GM12878 (cell line): ENCODE measurements around the gene TEX2. TPM values are rescaled to one million over a fixed set of nuclear protein-coding genes. Genes with fewer than 3 reads are reported as not detected.

ENCODE experiments used
- ATAC-seq: fragments of 200-7000 bp; cut with Tn5 transposase; 3 replicates; pipeline ENCODE4 v1.9.1; 2020; ENCODE audit warnings: mild to moderate bottlenecking, moderate library complexity
- BruUV-seq: library from RNA; stranded (reverse); fragments of 400-500 nt; replicated peaks from 2 replicates; lab custom pipeline; 2021; lab: Mats Ljungman, UMichigan
- CTCF ChIA-PET: fragments of 300-600 bp; sonication (Branson Sonifier 250); formaldehyde crosslinking; extraction: SDS; loops from one replicate; lab custom pipeline; 2021; ENCODE audit warnings: inconsistent platforms; lab: Yijun Ruan, JAX
- POLR2A ChIA-PET: fragments of 350-600 bp; formaldehyde crosslinking; extraction: SDS; loops from one replicate; lab custom pipeline; 2021; ENCODE audit warnings: inconsistent platforms; lab: Charles Lee
- RAD21 ChIA-PET: fragments of 300-600 bp; sonication (Branson Sonifier 250); formaldehyde crosslinking; loops from one replicate; lab custom pipeline; 2023; ENCODE audit warnings: antibody characterized with exemption; ENCODE audit not compliant: unreplicated experiment; lab: Charles Lee
- SMC1A ChIA-PET: fragments of 300-600 bp; sonication (Branson Sonifier 250); formaldehyde crosslinking; loops from one replicate; lab custom pipeline; 2023; ENCODE audit not compliant: unreplicated experiment, uncharacterized antibody; lab: Charles Lee
- DNase-seq: peaks from one replicate; pipeline ENCODE4 v3.0.0-alpha.2; 2011; ENCODE audit warnings: low read depth, low spot score
- FAIRE-seq: peaks from 3 replicates; lab custom pipeline; 2011; peaks lifted over from hg19 to GRCh38; lab: Jason Lieb, UNC
- H2AFZ ChIP-seq: 2 replicates; pipeline ENCODE4 v1.6.0; 2011; ENCODE audit warnings: low read depth, low read length, control low read depth; ENCODE audit not compliant: control insufficient read depth
- H3K27ac ChIP-seq: 2 replicates; pipeline ENCODE4 v1.5.1; 2011; ENCODE audit warnings: control low read depth; ENCODE audit not compliant: control insufficient read depth, insufficient read depth
- H3K27me3 ChIP-seq, 2 experiments: replicated peaks in 1 of 2; 2 replicates each; pipeline versions ENCODE4 v1.6.0 to v1.6.1; 2011; ENCODE audit warnings: low read length in 1 of 2; ENCODE audit not compliant: control insufficient read depth in 2 of 2, insufficient read depth in 2 of 2
- H3K36me3 ChIP-seq, 2 experiments: 2 replicates each; pipeline ENCODE4 v1.5.1; 2011; ENCODE audit warnings: low read length in 1 of 2; ENCODE audit not compliant: control insufficient read depth in 2 of 2, insufficient read depth in 2 of 2
- H3K4me1 ChIP-seq: 2 replicates; pipeline ENCODE4 v1.6.1; 2011; ENCODE audit warnings: mild to moderate bottlenecking, low read length, moderate library complexity, mixed read lengths; ENCODE audit not compliant: control insufficient read depth, insufficient read depth
- H3K4me2 ChIP-seq: 2 replicates; pipeline ENCODE4 v1.6.0; 2011; ENCODE audit warnings: control low read depth; ENCODE audit not compliant: control insufficient read depth, insufficient read depth
- H3K4me3 ChIP-seq: fragments of 200-600 bp; sonication (generic); 2 replicates; pipeline ENCODE4 v1.5.1; 2016
- H3K79me2 ChIP-seq: 2 replicates; pipeline ENCODE4 v1.6.0; 2011; ENCODE audit warnings: low read length; ENCODE audit not compliant: control insufficient read depth, insufficient read depth
- H3K9ac ChIP-seq: 2 replicates; pipeline ENCODE4 v1.8.0; 2011; ENCODE audit warnings: low read length, control low read depth, mixed read lengths; ENCODE audit not compliant: control insufficient read depth, insufficient read depth
- H3K9me3 ChIP-seq: replicated peaks from 3 replicates; pipeline ENCODE4 v1.5.1; 2011; ENCODE audit warnings: mild to moderate bottlenecking, low read length; ENCODE audit not compliant: control insufficient read depth, insufficient read depth
- H4K20me1 ChIP-seq: 2 replicates; pipeline ENCODE4 v1.6.0; 2011; ENCODE audit not compliant: control insufficient read depth, insufficient read depth
- ATF7 ChIP-seq: fragments of 450-650 bp; IDR thresholded peaks from 2 replicates; pipeline ENCODE4 v1.6.1; 2016; ENCODE audit warnings: low read depth, mild to moderate bottlenecking
- BCL11A ChIP-seq: IDR thresholded peaks from 2 replicates; pipeline ENCODE4 v1.6.1; 2011; ENCODE audit warnings: low read depth, low read length
- CBFB ChIP-seq: IDR thresholded peaks from 2 replicates; pipeline ENCODE4 v1.6.1; 2016; ENCODE audit warnings: antibody characterized with exemption, low read depth
- NFXL1 ChIP-seq: fragments of 450-650 bp; IDR thresholded peaks from 2 replicates; pipeline ENCODE4 v1.6.1; 2017; ENCODE audit warnings: antibody characterized with exemption, mild to moderate bottlenecking, borderline replicate concordance
- PAX8 ChIP-seq: fragments of 450-650 bp; IDR thresholded peaks from 2 replicates; pipeline ENCODE4 v1.6.1; 2017; ENCODE audit warnings: mild to moderate bottlenecking, moderate library complexity
- PML ChIP-seq: IDR thresholded peaks from 2 replicates; pipeline ENCODE4 v1.6.1; 2012; ENCODE audit warnings: low read length, inconsistent platforms
- TARDBP ChIP-seq: IDR thresholded peaks from 2 replicates; pipeline ENCODE4 v1.6.1; 2016; ENCODE audit warnings: borderline replicate concordance
- ZNF207 ChIP-seq: fragments of 450-650 bp; IDR thresholded peaks from 2 replicates; pipeline ENCODE4 v1.6.1; 2014; ENCODE audit warnings: antibody characterized with exemption, mild to moderate bottlenecking, borderline replicate concordance
- ZNF622 ChIP-seq: fragments of 450-650 bp; IDR thresholded peaks from 2 replicates; pipeline ENCODE4 v1.6.1; 2017; ENCODE audit warnings: mild to moderate bottlenecking, inconsistent platforms
- WGBS: methylation state at CpG from one replicate; pipeline ENCODE4 v1.1.6; 2016; ENCODE audit warnings: low lambda C conversion rate; ENCODE audit not compliant: insufficient replicate concordance, insufficient coverage; ENCODE audit errors: missing lambda C conversion rate; 5-methylcytosine and 5-hydroxymethylcytosine counted together
- in situ Hi-C: fragments of 300-500 bp; cut with MboI; formaldehyde crosslinking; loops from 9 replicates; pipeline ENCODE4 v1.14.3; 2018; ENCODE audit warnings: mixed read lengths
- intact Hi-C: fragments of 100-400 bp; cut with micrococcal nuclease; formaldehyde crosslinking; loops from one replicate; pipeline ENCODE4 v1.14.2; 2022; ENCODE audit not compliant: unreplicated experiment
- polyA plus RNA-seq, 11 experiments: library from polyadenylated mRNA; depleted of rRNA in 4 of 11; unstranded in 6 of 11; stranded (reverse) in 5 of 11; fragments of >200 nt; fragmentation: Nextera tagmentation in 4 of 11; fragmentation: Illumina TruSeq in 1 of 11; extraction: Ambion mirVana in 4 of 11; extraction: Trizol in 1 of 11; gene quantifications; 1 replicate in 1 of 11; 2 replicates in 10 of 11; pipeline versions ENCODE4 v1.2.1 to v1.2.3, GENCODE V29; 2011 to 2016; ENCODE audit warnings: inconsistent platforms in 2 of 11, missing spikeins in 2 of 11, low read depth in 1 of 11
- total RNA-seq, 4 experiments: library from RNA; depleted of rRNA in 3 of 4; stranded (reverse); fragments of >200 nt in 3 of 4; fragmentation: Illumina TruSeq in 1 of 4; extraction: Trizol in 1 of 4; gene quantifications; 2 replicates each; pipeline versions ENCODE4 v1.2.1 to v1.2.3, GENCODE V29; 2013 to 2021
- TF ChIP-seq, protein P1 (sequence below): fragments of 450-650 bp; IDR thresholded peaks from 2 replicates; pipeline ENCODE4 v1.6.1; 2014; ENCODE audit warnings: mild to moderate bottlenecking

Gene TEX2
- total and polyA plus RNA-seq, 10 of the 15 experiments (the other 5 are each of a cell fraction or from before 2014, with no cell fraction given) = 3.8 to 19.9 (median 15.8) TPM

DNA sequence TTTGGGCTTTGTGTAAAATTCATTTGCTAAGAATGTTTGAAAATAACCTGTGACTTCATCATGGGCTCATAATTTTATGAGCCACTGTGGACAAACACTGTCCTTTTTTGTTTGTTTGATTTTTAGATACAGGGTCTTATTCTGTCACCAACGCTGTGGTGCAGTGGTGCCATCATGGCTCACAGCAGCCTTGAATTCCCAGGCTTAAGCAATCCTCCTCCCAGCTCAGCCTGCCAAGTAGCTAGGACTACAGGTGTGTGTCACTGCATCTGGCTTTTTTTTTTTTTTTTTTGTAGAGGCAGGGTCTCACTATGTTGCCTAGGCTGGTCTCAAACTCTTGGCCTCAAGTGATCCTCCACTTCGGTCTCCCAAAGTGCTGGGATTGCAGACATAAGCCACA lies 8.3 kb downstream of the TEX2 start:
- FAIRE-seq (no peak), ATAC-seq (no peak)
- in situ Hi-C loops = no loop called here
- ChIA-PET SMC1A (no interaction called here), CTCF (interaction anchor here (2.0 kb wide), 1 partner anchor 226 kb away, joined by 6 read pairs; no protein-coding TSS in a partner anchor), POLR2A (interaction anchor here (0.6 kb wide), 1 partner anchor 14 kb away, joined by 3 read pairs; no protein-coding TSS in a partner anchor), RAD21 (no interaction called here)
- Histone ChIP-seq H3K27ac (no peak overlapping the region), H4K20me1 (no peaks in the 10 kb centered on the region), H3K4me3 (no peak overlapping the region), H3K4me1 (no peaks in the 10 kb centered on the region), H3K9ac (no peak overlapping the region), H3K36me3 (no peaks in the 10 kb centered on the region)
- TF ChIP-seq ATF7 = no peak
- TF ChIP-seq, protein P1, sequence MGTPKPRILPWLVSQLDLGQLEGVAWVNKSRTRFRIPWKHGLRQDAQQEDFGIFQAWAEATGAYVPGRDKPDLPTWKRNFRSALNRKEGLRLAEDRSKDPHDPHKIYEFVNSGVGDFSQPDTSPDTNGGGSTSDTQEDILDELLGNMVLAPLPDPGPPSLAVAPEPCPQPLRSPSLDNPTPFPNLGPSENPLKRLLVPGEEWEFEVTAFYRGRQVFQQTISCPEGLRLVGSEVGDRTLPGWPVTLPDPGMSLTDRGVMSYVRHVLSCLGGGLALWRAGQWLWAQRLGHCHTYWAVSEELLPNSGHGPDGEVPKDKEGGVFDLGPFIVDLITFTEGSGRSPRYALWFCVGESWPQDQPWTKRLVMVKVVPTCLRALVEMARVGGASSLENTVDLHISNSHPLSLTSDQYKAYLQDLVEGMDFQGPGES = no peak
- no peak for TF ChIP-seq ZNF622
- TF ChIP-seq BCL11A = no peak
- TF ChIP-seq PML = no peak
- TF ChIP-seq TARDBP = no peak
- TF ChIP-seq ZNF207 = no peak
- TF ChIP-seq PAX8 = no peak
- TF ChIP-seq NFXL1 = no peak
- TF ChIP-seq CBFB = no peak
- TF ChIP-seq, all 136 proteins: peak for 0
- Histone ChIP-seq H3K9me3 (no peaks in the 10 kb centered on the region), H3K27me3 (no peaks in the 10 kb centered on the region), H3K4me2 (no peak overlapping the region), H2AFZ (no peak overlapping the region), H3K79me2 (no peaks in the 10 kb centered on the region; the same call in 1 of the 2 replicates)
- no peak for DNase-seq
- no TSS peak for BruUV-seq
- 98% methylated on average over 2 of the region's 2 CpGs for WGBS
- intact Hi-C loops = no loop called here
